ENCODE results near the gene PGLYRP3.

The PGLYRP3 gene

GRCh38 chr1:153277852-153278251 is 34.9 kb downstream of the PGLYRP3 start:
- peak; percentile 50 for DNase-seq
- Mint-ChIP-seq H3K36me3 (ENCODE audit: low read depth) (no peaks in the 10 kb centered on the region), H3K27me3 (ENCODE audit: low read depth, poor library complexity) (peaks cover 19% of the 10 kb centered on the region), H3K27ac (no peak overlapping the region), H3K4me3 (no peak overlapping the region), H3K9me3 (peaks cover 15% of the 10 kb centered on the region), H3K4me1 (no peaks in the 10 kb centered on the region)
- peak; percentile 48 for TF ChIP-seq CTCF (IDR thresholded peaks at IDR 0.05)

- H3K9me3 Mint-ChIP-seq, result peaks cover 18% of the 10 kb centered on the region
- no peaks in the 10 kb centered on the region for H3K36me3 Mint-ChIP-seq (ENCODE audit: low read depth)
- no peak for TF ChIP-seq CTCF (IDR thresholded peaks at IDR 0.05)
- no peak overlapping the region for H3K4me3 Mint-ChIP-seq
- no peak for DNase-seq
- H3K27ac Mint-ChIP-seq, result no peak overlapping the region
- H3K27me3 Mint-ChIP-seq (ENCODE audit: low read depth, poor library complexity), result peaks cover 12% of the 10 kb centered on the region
- no peaks in the 10 kb centered on the region for H3K4me1 Mint-ChIP-seq
Measured at GRCh38 chr1:153272186-153272585, 40.6 kb downstream of the PGLYRP3 start.

- DNase-seq, result no peak
Measured at GRCh38 chr1:153271711-153272110, 41.0 kb downstream of the PGLYRP3 start.

GRCh38 chr1:153265457-153265856 is 47.3 kb downstream of the PGLYRP3 start:
- Mint-ChIP-seq H3K4me1 (peaks cover 5% of the 10 kb centered on the region), H3K27me3 (ENCODE audit: low read depth, poor library complexity) (peaks cover 53% of the 10 kb centered on the region), H3K9me3 (peaks cover 47% of the 10 kb centered on the region), H3K36me3 (ENCODE audit: low read depth) (no peaks in the 10 kb centered on the region), H3K4me3 (no peak overlapping the region), H3K27ac (no peak overlapping the region)
- no peak for DNase-seq
- TF ChIP-seq CTCF (IDR thresholded peaks at IDR 0.05), result no peak

More at GRCh38 chr1:153271711-153272110, 41.0 kb downstream of the PGLYRP3 start:
- no peak for TF ChIP-seq CTCF (IDR thresholded peaks at IDR 0.05)
- no peak overlapping the region for H3K27ac Mint-ChIP-seq
- peaks cover 18% of the 10 kb centered on the region for H3K9me3 Mint-ChIP-seq
- no peaks in the 10 kb centered on the region for H3K4me1 Mint-ChIP-seq
- H3K4me3 Mint-ChIP-seq, result no peak overlapping the region
- no peaks in the 10 kb centered on the region for H3K36me3 Mint-ChIP-seq (ENCODE audit: low read depth)
- H3K27me3 Mint-ChIP-seq (ENCODE audit: low read depth, poor library complexity), result peaks cover 12% of the 10 kb centered on the region

GRCh38 chr1:153262462-153263157 is 50.1 kb downstream of the PGLYRP3 start:
- DNase-seq, result no peak
- Mint-ChIP-seq H3K27ac (no peak overlapping the region), H3K9me3 (peaks cover 47% of the 10 kb centered on the region), H3K4me3 (peak overlapping the region; percentile 82), H3K4me1 (peaks cover 5% of the 10 kb centered on the region), H3K27me3 (ENCODE audit: low read depth, poor library complexity) (peaks cover 70% of the 10 kb centered on the region), H3K36me3 (ENCODE audit: low read depth) (no peaks in the 10 kb centered on the region)
- no peak for TF ChIP-seq CTCF (IDR thresholded peaks at IDR 0.05)

- H3K36me3 Mint-ChIP-seq (ENCODE audit: low read depth), result no peaks in the 10 kb centered on the region
- peaks cover 5% of the 10 kb centered on the region for H3K4me1 Mint-ChIP-seq
- peaks cover 66% of the 10 kb centered on the region for H3K27me3 Mint-ChIP-seq (ENCODE audit: low read depth, poor library complexity)
- no peak for DNase-seq
- no peak for TF ChIP-seq CTCF (IDR thresholded peaks at IDR 0.05)
- peak overlapping the region; percentile 82 for H3K4me3 Mint-ChIP-seq
- H3K9me3 Mint-ChIP-seq, result peaks cover 45% of the 10 kb centered on the region
- no peak overlapping the region for H3K27ac Mint-ChIP-seq
Measured at GRCh38 chr1:153262070-153262366, 50.7 kb downstream of the PGLYRP3 start.
